HepG2 (cell line): ENCODE results near the gene PIGC. TPM values are rescaled to one million over a fixed set of nuclear protein-coding genes. Genes with fewer than 3 reads are reported as not detected.

ENCODE experiments used
- ATAD3A ChIP-seq: sonication (generic); formaldehyde crosslinking; IDR thresholded peaks from 2 replicates; pipeline ENCODE4 v1.4.0; 2020; ENCODE audit warnings: missing genetic modification reagents
- ATF5 ChIP-seq: sonication (generic); formaldehyde crosslinking; IDR thresholded peaks from 2 replicates; pipeline ENCODE4 v1.4.0; 2020; ENCODE audit warnings: mild to moderate bottlenecking, low read depth, missing genetic modification reagents
- CBX1 ChIP-seq: IDR thresholded peaks from one replicate; pipeline ENCODE4 v1.6.1; 2016; ENCODE audit warnings: antibody characterized with exemption, low read depth
- EHMT2 ChIP-seq: fragments of 200-600 bp; sonication (generic); IDR thresholded peaks from 2 replicates; pipeline ENCODE4 v1.7.0; 2017; ENCODE audit warnings: antibody characterized with exemption, low read depth, low read length, borderline replicate concordance
- GTF2F1 ChIP-seq: fragments of 150-350 bp; IDR thresholded peaks from 2 replicates; pipeline ENCODE4 v1.6.1; 2014; ENCODE audit warnings: low read length
- GZF1 ChIP-seq: sonication (generic); formaldehyde crosslinking; IDR thresholded peaks from 2 replicates; pipeline ENCODE4 v1.5.1; 2020; ENCODE audit warnings: mild to moderate bottlenecking, missing genetic modification reagents
- HNF4G ChIP-seq, 2 experiments: sonication (generic) in 1 of 2; formaldehyde crosslinking in 1 of 2; IDR thresholded peaks; 2 replicates each; pipeline versions ENCODE4 v1.4.0 to v1.6.1; 2011 to 2020; ENCODE audit warnings: borderline replicate concordance in 2 of 2, low read depth in 2 of 2, mild to moderate bottlenecking in 2 of 2, low read length in 1 of 2, missing genetic modification reagents in 1 of 2, moderate library complexity in 1 of 2
- ISL2 ChIP-seq: sonication (generic); formaldehyde crosslinking; IDR thresholded peaks from 2 replicates; pipeline ENCODE4 v1.5.0; 2020; ENCODE audit warnings: missing genetic modification reagents
- KDM3A ChIP-seq: IDR thresholded peaks from 2 replicates; pipeline ENCODE4 v1.6.1; 2018; ENCODE audit warnings: low read depth, missing compliant biosample characterization
- KDM4B ChIP-seq: sonication (generic); formaldehyde crosslinking; IDR thresholded peaks from 2 replicates; pipeline ENCODE4 v1.4.0; 2020; ENCODE audit warnings: missing genetic modification reagents
- NAIF1 ChIP-seq: sonication (generic); formaldehyde crosslinking; IDR thresholded peaks from 2 replicates; pipeline ENCODE4 v1.5.0; 2020; ENCODE audit warnings: mild to moderate bottlenecking, missing genetic modification reagents, borderline replicate concordance
- NCOA2 ChIP-seq: sonication (generic); formaldehyde crosslinking; IDR thresholded peaks from 2 replicates; pipeline ENCODE4 v1.8.0; 2022; ENCODE audit warnings: inconsistent platforms
- NFYB ChIP-seq: sonication (generic); formaldehyde crosslinking; IDR thresholded peaks from 2 replicates; pipeline ENCODE4 v1.4.0; 2020; ENCODE audit warnings: missing genetic modification reagents
- NR1H2 ChIP-seq: sonication (generic); formaldehyde crosslinking; IDR thresholded peaks from 2 replicates; pipeline ENCODE4 v1.8.1; 2022; ENCODE audit warnings: low read depth, missing genetic modification reagents, borderline replicate concordance
- POGZ ChIP-seq: sonication (generic); formaldehyde crosslinking; IDR thresholded peaks from 2 replicates; pipeline ENCODE4 v1.4.0; 2020; ENCODE audit warnings: mild to moderate bottlenecking, missing genetic modification reagents
- POLR2A ChIP-seq, 2 experiments: IDR thresholded peaks; 2 replicates each; pipeline ENCODE4 v1.6.1; 2011; ENCODE audit warnings: low read depth in 2 of 2, low read length in 2 of 2, mild to moderate bottlenecking in 1 of 2, moderate library complexity in 1 of 2; ENCODE audit not compliant: insufficient read depth in 1 of 2
- SAP130 ChIP-seq: IDR thresholded peaks from 2 replicates; pipeline ENCODE4 v1.6.1; 2016; ENCODE audit warnings: low read depth
- SPEN ChIP-seq: sonication (generic); formaldehyde crosslinking; IDR thresholded peaks from 2 replicates; pipeline ENCODE4 v1.5.1; 2020; ENCODE audit warnings: low read depth, mild to moderate bottlenecking, missing genetic modification reagents
- ZBTB34 ChIP-seq: sonication (generic); formaldehyde crosslinking; IDR thresholded peaks from 2 replicates; pipeline ENCODE4 v1.8.0; 2022; ENCODE audit warnings: mild to moderate bottlenecking, missing genetic modification reagents
- ZFP62 ChIP-seq: sonication (generic); formaldehyde crosslinking; IDR thresholded peaks from 2 replicates; pipeline ENCODE4 v1.4.0; 2020; ENCODE audit warnings: missing genetic modification reagents
- ZFX ChIP-seq: sonication (generic); formaldehyde crosslinking; IDR thresholded peaks from 2 replicates; pipeline ENCODE4 v1.4.0; 2020; ENCODE audit warnings: mild to moderate bottlenecking, low read depth, missing genetic modification reagents, moderate library complexity
- ZNF180 ChIP-seq: sonication (generic); formaldehyde crosslinking; IDR thresholded peaks from 2 replicates; pipeline ENCODE4 v1.4.0; 2020; ENCODE audit warnings: low read depth, missing genetic modification reagents, borderline replicate concordance
- ZNF331 ChIP-seq: sonication (generic); formaldehyde crosslinking; IDR thresholded peaks from 2 replicates; pipeline ENCODE4 v1.4.0; 2020; ENCODE audit warnings: missing genetic modification reagents
- ZNF343 ChIP-seq: sonication (generic); formaldehyde crosslinking; IDR thresholded peaks from 2 replicates; pipeline ENCODE4 v1.4.0; 2020; ENCODE audit warnings: mild to moderate bottlenecking, missing genetic modification reagents
- ZNF44 ChIP-seq: sonication (generic); formaldehyde crosslinking; IDR thresholded peaks from 2 replicates; pipeline ENCODE4 v1.5.1; 2020; ENCODE audit warnings: mild to moderate bottlenecking, missing genetic modification reagents
- ZNF562 ChIP-seq: sonication (generic); formaldehyde crosslinking; IDR thresholded peaks from 2 replicates; pipeline ENCODE4 v1.8.0; 2022; ENCODE audit warnings: missing genetic modification reagents, borderline replicate concordance
- polyA plus RNA-seq, 8 experiments: library from polyadenylated mRNA; depleted of rRNA in 3 of 8; stranded (reverse) in 7 of 8; unstranded in 1 of 8; fragments of >200 nt; fragmentation: Illumina TruSeq in 4 of 8; extraction: Trizol in 4 of 8; gene quantifications; 2 replicates each; pipeline versions ENCODE4 v1.2.1 to v1.2.3, GENCODE V29; 2011 to 2016; ENCODE audit warnings: low read depth in 4 of 8, missing spikeins in 1 of 8, mixed read lengths in 1 of 8; ENCODE audit not compliant: insufficient read depth in 1 of 8
- total RNA-seq, 5 experiments: library from RNA; depleted of rRNA; stranded (reverse); fragments of >200 nt; fragmentation: Illumina TruSeq; extraction: Trizol; gene quantifications; 2 replicates each; pipeline ENCODE4 v1.2.3, GENCODE V29; 2016; ENCODE audit warnings: low read depth in 1 of 5

Gene PIGC
- total and polyA plus RNA-seq, 2 of the 13 experiments (the other 11 are each of a cell fraction or from before 2014, with no cell fraction given), result 26.7 to 29.5 TPM

- TF ChIP-seq POLR2A (IDR thresholded peaks at IDR 0.05; ENCODE audit: insufficient read depth in 1 of 2, low read depth in 2 of 2, low read length in 2 of 2) (peak; percentile 65 to 68), EHMT2 (peak; percentile 50; the same call in 1 of the 2 replicates), ZNF343 (CRISPR knock-in tag) (no peak), ATAD3A (CRISPR knock-in tag) (no peak), CBX1 (peak; percentile 71), GTF2F1 (no peak), GZF1 (CRISPR knock-in tag) (no peak), SAP130 (CRISPR knock-in tag) (peak; percentile 86), KDM3A (CRISPR knock-in tag) (peak; percentile 79), ZFX (CRISPR knock-in tag) (peak; percentile 85), ZNF180 (CRISPR knock-in tag) (no peak), ATF5 (CRISPR knock-in tag) (0 out of 2 replicates have a peak, but pooled peaks have one; percentile 46), ZNF44 (CRISPR knock-in tag) (no peak; the same call in 1 of the 2 replicates), ZFP62 (CRISPR knock-in tag) (no peak), NAIF1 (CRISPR knock-in tag) (no peak), HNF4G (IDR thresholded peaks at IDR 0.05; ENCODE audit: borderline replicate concordance, low read depth, low read length) (no peak), HNF4G (CRISPR knock-in tag; IDR thresholded peaks at IDR 0.05; ENCODE audit: borderline replicate concordance, low read depth) (peak; percentile 75), ZNF562 (CRISPR knock-in tag) (no peak), NCOA2 (CRISPR knock-in tag) (peak; percentile 21; the same call in 1 of the 2 replicates), ZBTB34 (CRISPR knock-in tag) (no peak), ISL2 (peak; percentile 32; the same call in 1 of the 2 replicates), NFYB (CRISPR knock-in tag) (no peak; the same call in 1 of the 2 replicates), SPEN (CRISPR knock-in tag) (peak; percentile 84), POGZ (CRISPR knock-in tag) (peak; percentile 87), ZNF331 (peak; percentile 55; the same call in 1 of the 2 replicates), NR1H2 (CRISPR knock-in tag) (no peak), KDM4B (CRISPR knock-in tag) (peak; percentile 88; the same call in 1 of the 2 replicates)
These were observed at the start of gene PIGC (continued) for GRCh38 chr1:172443666-172444453.
